H1 (cell line): Measurements from ENCODE around the gene GALC. TPM values are rescaled to one million over a fixed set of nuclear protein-coding genes. Genes with fewer than 3 reads are reported as not detected.
"Not testable (repeated sequence)": the region's sequence is repeated elsewhere in the genome, so short reads cannot be mapped to it uniquely, and the experiment has no call there.

Experiments used
- CTCF ChIA-PET: fragments of 300-600 bp; sonication (Branson Sonifier 250); formaldehyde crosslinking; loops from one replicate; lab custom pipeline; 2021; ENCODE audit not compliant: partially characterized antibody; lab: Charles Lee
- POLR2A ChIA-PET: fragments of 300-600 bp; sonication (Branson Sonifier 250); formaldehyde crosslinking; loops from one replicate; lab custom pipeline; 2021; ENCODE audit warnings: inconsistent platforms; ENCODE audit not compliant: partially characterized antibody; lab: Charles Lee
- DNase-seq, 2 experiments: peaks; one replicate each; pipeline versions ENCODE4 v3.0.0 to v3.0.0-alpha.2; 2010 to 2022; ENCODE audit warnings: low spot score in 2 of 2, low read depth in 1 of 2, mixed read lengths in 1 of 2
- FAIRE-seq: peaks from 2 replicates; lab custom pipeline; 2011; peaks lifted over from hg19 to GRCh38; lab: Jason Lieb, UNC
- H2AFZ ChIP-seq: 2 replicates; pipeline ENCODE4 v1.8.1; 2012; ENCODE audit warnings: low read length, inconsistent platforms
- H2AK5ac ChIP-seq: 2 replicates; pipeline ENCODE4 v1.6.1; 2013; ENCODE audit warnings: low read depth, low read length
- H2BK120ac ChIP-seq: replicated peaks from 2 replicates; pipeline ENCODE3; 2013; ENCODE audit warnings: low read depth, low read length, inconsistent platforms
- H2BK12ac ChIP-seq: 2 replicates; pipeline ENCODE4 v1.6.1; 2013; ENCODE audit warnings: low read depth, low read length
- H2BK15ac ChIP-seq: 2 replicates; pipeline ENCODE4 v1.6.1; 2013; ENCODE audit warnings: low read length
- H2BK20ac ChIP-seq: 2 replicates; pipeline ENCODE4 v1.6.1; 2013; ENCODE audit warnings: low read length
- H2BK5ac ChIP-seq: 2 replicates; pipeline ENCODE4 v1.6.1; 2013; ENCODE audit warnings: low read depth, low read length
- H3K14ac ChIP-seq: 2 replicates; pipeline ENCODE4 v1.6.1; 2013; ENCODE audit warnings: inconsistent platforms; ENCODE audit not compliant: insufficient read length
- H3K18ac ChIP-seq: 2 replicates; pipeline ENCODE4 v1.6.1; 2013; ENCODE audit warnings: low read length; ENCODE audit errors: extremely low read depth
- H3K23ac ChIP-seq: 2 replicates; pipeline ENCODE4 v1.6.1; 2013; ENCODE audit warnings: inconsistent platforms; ENCODE audit not compliant: insufficient read length
- H3K23me2 ChIP-seq: 2 replicates; pipeline ENCODE4 v1.6.1; 2013; ENCODE audit warnings: low read depth, low read length
- H3K27ac ChIP-seq: 2 replicates; pipeline ENCODE4 v1.6.1; 2011; ENCODE audit warnings: low read depth, low read length, inconsistent platforms
- H3K27me3 ChIP-seq, 4 experiments: replicated peaks in 1 of 4; 1 replicate in 1 of 4; 2 replicates in 3 of 4; pipeline versions ENCODE4 v1.6.1 to v1.8.1; 2011 to 2013; ENCODE audit warnings: low read length in 3 of 4, mild to moderate bottlenecking in 3 of 4, inconsistent platforms in 2 of 4, mixed read lengths in 2 of 4, moderate library complexity in 1 of 4; ENCODE audit not compliant: control insufficient read depth in 3 of 4, insufficient read depth in 3 of 4; ENCODE audit errors: extremely low read depth in 1 of 4
- H3K36me3 ChIP-seq, 4 experiments: 2 replicates each; pipeline versions ENCODE4 v1.6.1 to v1.8.1; 2011 to 2013; ENCODE audit warnings: mild to moderate bottlenecking in 4 of 4, low read length in 3 of 4, moderate library complexity in 2 of 4, control low read depth in 1 of 4, inconsistent platforms in 1 of 4; ENCODE audit not compliant: insufficient read depth in 4 of 4, control insufficient read depth in 2 of 4
- H3K4ac ChIP-seq: replicated peaks from 2 replicates; pipeline ENCODE3; 2013; ENCODE audit warnings: low read length, low read depth, mixed read lengths, inconsistent platforms; ENCODE audit not compliant: insufficient read length
- H3K4me1 ChIP-seq, 4 experiments: replicated peaks in 1 of 4; 1 replicate in 1 of 4; 2 replicates in 3 of 4; pipeline versions ENCODE4 v1.6.1 to v1.8.1; 2011 to 2013; ENCODE audit warnings: low read length in 3 of 4, inconsistent platforms in 2 of 4, mixed read lengths in 1 of 4; ENCODE audit not compliant: insufficient read depth in 4 of 4, control insufficient read depth in 3 of 4
- H3K4me2 ChIP-seq, 2 experiments: 2 replicates each; pipeline versions ENCODE4 v1.6.1 to v1.8.1; 2011 to 2013; ENCODE audit warnings: low read depth in 2 of 2, low read length in 2 of 2, control low read depth in 1 of 2, inconsistent platforms in 1 of 2, mild to moderate bottlenecking in 1 of 2; ENCODE audit not compliant: insufficient read depth in 1 of 2
- H3K4me3 ChIP-seq, 4 experiments: fragments of 200-600, 300-600 bp in 1 of 4; sonication (generic), shearing (Covaris generic), sonication (Bioruptor Twin) in 1 of 4; 2 replicates each; pipeline versions ENCODE4 v1.5.1 to v1.8.1; 2011 to 2016; ENCODE audit warnings: low read length in 4 of 4, low read depth in 3 of 4, control low read depth in 2 of 4, inconsistent platforms in 2 of 4, mild to moderate bottlenecking in 2 of 4, mixed read lengths in 1 of 4, moderate library complexity in 1 of 4; ENCODE audit not compliant: insufficient read depth in 2 of 4; ENCODE audit errors: extremely low read depth in 1 of 4
- H3K56ac ChIP-seq: replicated peaks from 2 replicates; pipeline ENCODE3; 2013; ENCODE audit warnings: low read depth, mild to moderate bottlenecking, mixed read lengths, low read length, inconsistent platforms; ENCODE audit not compliant: insufficient read length
- H3K79me1 ChIP-seq: 2 replicates; pipeline ENCODE4 v1.6.1; 2013; ENCODE audit warnings: low read depth, low read length, control low read depth
- H3K79me2 ChIP-seq, 2 experiments: 2 replicates each; pipeline versions ENCODE4 v1.6.1 to v1.8.1; 2012 to 2013; ENCODE audit warnings: low read length in 2 of 2, mild to moderate bottlenecking in 2 of 2, inconsistent platforms in 1 of 2; ENCODE audit not compliant: insufficient read depth in 2 of 2, control insufficient read depth in 1 of 2
- H3K9ac ChIP-seq, 4 experiments: replicated peaks in 1 of 4; 1 replicate in 1 of 4; 2 replicates in 3 of 4; pipeline versions ENCODE4 v1.6.1 to v1.8.1; 2011 to 2013; ENCODE audit warnings: low read depth in 3 of 4, low read length in 3 of 4, control low read depth in 2 of 4, mild to moderate bottlenecking in 2 of 4, moderate library complexity in 2 of 4, inconsistent platforms in 1 of 4; ENCODE audit errors: extremely low read depth in 1 of 4
- H3K9me3 ChIP-seq, 2 experiments: 2 replicates each; pipeline versions ENCODE4 v1.6.1 to v1.8.1; 2012 to 2013; ENCODE audit warnings: mild to moderate bottlenecking in 2 of 2, moderate library complexity in 2 of 2, control low read depth in 1 of 2, inconsistent platforms in 1 of 2, low read depth in 1 of 2, low read length in 1 of 2, mixed read lengths in 1 of 2; ENCODE audit not compliant: insufficient read depth in 2 of 2
- H4K20me1 ChIP-seq, 2 experiments: replicated peaks in 1 of 2; 2 replicates each; pipeline versions ENCODE3 to v1.8.1; 2011 to 2013; ENCODE audit warnings: inconsistent platforms in 2 of 2, low read length in 2 of 2, mild to moderate bottlenecking in 1 of 2; ENCODE audit not compliant: insufficient read depth in 2 of 2, control insufficient read depth in 1 of 2
- H4K5ac ChIP-seq: 2 replicates; pipeline ENCODE4 v1.6.1; 2013; ENCODE audit warnings: low read length, low read depth, mixed read lengths, inconsistent platforms; ENCODE audit not compliant: insufficient read length
- H4K8ac ChIP-seq: 2 replicates; pipeline ENCODE4 v1.8.0; 2013; ENCODE audit warnings: mild to moderate bottlenecking, moderate library complexity, low read length, inconsistent platforms; ENCODE audit not compliant: insufficient read depth; ENCODE audit errors: extremely low read depth
- H4K91ac ChIP-seq: replicated peaks from 2 replicates; pipeline ENCODE3; 2013; ENCODE audit warnings: low read length, mixed read lengths, inconsistent platforms; ENCODE audit not compliant: insufficient read length
- ATF2 ChIP-seq: IDR thresholded peaks from 2 replicates; pipeline ENCODE4 v1.6.1; 2012; ENCODE audit warnings: low read length, inconsistent platforms
- CREB1 ChIP-seq: IDR thresholded peaks from 2 replicates; pipeline ENCODE4 v1.6.1; 2012; ENCODE audit warnings: inconsistent platforms
- POU5F1 ChIP-seq: IDR thresholded peaks from 2 replicates; pipeline ENCODE4 v1.6.1; 2011; ENCODE audit warnings: low read depth, mild to moderate bottlenecking, low read length, moderate library complexity
- WGBS, 2 experiments: shearing (Covaris generic) in 1 of 2; methylation state at CpG; one replicate each; pipeline versions ENCODE4 v1.1.6 to v1.1.7; 2013 to 2015; ENCODE audit warnings: low lambda C conversion rate in 2 of 2, mixed read lengths in 2 of 2, inconsistent platforms in 1 of 2, low coverage in 1 of 2, missing lambda C conversion rate in 1 of 2; ENCODE audit not compliant: insufficient replicate concordance in 2 of 2, insufficient coverage in 1 of 2, insufficient read length in 1 of 2; ENCODE audit errors: extremely low coverage in 1 of 2, missing lambda C conversion rate in 1 of 2; 5-methylcytosine and 5-hydroxymethylcytosine counted together
- polyA plus RNA-seq, 7 experiments: library from polyadenylated mRNA; depleted of rRNA in 3 of 7; stranded (reverse) in 5 of 7; unstranded in 2 of 7; fragments of >200 nt in 5 of 7; fragments of 200-250 nt in 2 of 7; gene quantifications; 1 replicate in 5 of 7; 2 replicates in 1 of 7; 4 replicates in 1 of 7; pipeline versions ENCODE4 v1.2.1 to v1.2.3, GENCODE V29; 2011 to 2013; ENCODE audit warnings: missing spikeins in 2 of 7, mixed read lengths in 2 of 7
- total RNA-seq: library from RNA; stranded (reverse); fragmentation: NEBNext Ultra II Directional; extraction: Animal tissue kit (Norgen Biotek cat#: 25700); gene quantifications from 2 replicates; pipeline ENCODE4 v1.2.1, GENCODE V29; 2021

The GALC gene
- total and polyA plus RNA-seq, 2 of the 8 experiments (the other 6 are each of a cell fraction or from before 2014, with no cell fraction given), result 6.1 to 12.3 TPM

- TF ChIP-seq ATF2, result no peak
- TF ChIP-seq CREB1, result no peak
- no peak for TF ChIP-seq POU5F1
Measured at GRCh38 chr14:88025313-88025712, 32.3 kb upstream of the GALC start (continued).

- H3K18ac ChIP-seq, H3K36me3 ChIP-seq, H2BK12ac ChIP-seq, H2AK5ac ChIP-seq, H4K8ac ChIP-seq, H3K79me1 ChIP-seq, H2BK5ac ChIP-seq, H3K4me1 ChIP-seq, H2BK15ac ChIP-seq, H3K23me2 ChIP-seq, CTCF ChIA-PET, H3K23ac ChIP-seq, H3K4me3 ChIP-seq, H3K56ac ChIP-seq, H3K9me3 ChIP-seq, H3K14ac ChIP-seq, H4K5ac ChIP-seq, H3K27ac ChIP-seq, H4K91ac ChIP-seq, H4K20me1 ChIP-seq, H2AFZ ChIP-seq, POLR2A ChIA-PET, H3K4me2 ChIP-seq, H2BK120ac ChIP-seq, FAIRE-seq, H3K9ac ChIP-seq, H3K4ac ChIP-seq, H3K27me3 ChIP-seq, H2BK20ac ChIP-seq, H3K79me2 ChIP-seq, DNase-seq: not testable (repeated sequence)
- 89% methylated on average over 9 of the region's 11 CpGs; no CpG with 5 or more reads in 1 of the 2 experiments for WGBS, 2 experiments
Measured at GRCh38 chr14:88024252-88025086, 31.5 kb upstream of the GALC start.
